K562 (cell line): Measurements from ENCODE around the gene USP12. TPM values are rescaled to one million over a fixed set of nuclear protein-coding genes. Genes with fewer than 3 reads are reported as not detected.
A peak's percentile ranks its signal among the peaks of the same experiment; 100 is the strongest.

Source experiments
- BDP1 ChIP-seq: IDR thresholded peaks from 3 replicates; pipeline ENCODE4 v1.6.1; 2011; ENCODE audit not compliant: insufficient read length, insufficient read depth
- ESRRA ChIP-seq: fragments of 450-650 bp; IDR thresholded peaks from 2 replicates; pipeline ENCODE4 v1.6.1; 2014; ENCODE audit warnings: low read depth, mild to moderate bottlenecking, moderate library complexity, borderline replicate concordance
- FIP1L1 ChIP-seq: fragments of 200-400 bp; formaldehyde crosslinking; IDR thresholded peaks from 2 replicates; pipeline ENCODE4 v1.6.1; 2018; ENCODE audit warnings: mild to moderate bottlenecking, low read depth, low read length; ENCODE audit not compliant: poor library complexity, severe bottlenecking
- FOXJ3 ChIP-seq: sonication (generic); formaldehyde crosslinking; IDR thresholded peaks from 2 replicates; pipeline ENCODE4 v1.4.0; 2020; ENCODE audit warnings: mild to moderate bottlenecking, missing genetic modification reagents
- FOXO4 ChIP-seq: fragments of 450-650 bp; formaldehyde crosslinking; IDR thresholded peaks from 2 replicates; pipeline ENCODE4 v1.4.0; 2020; ENCODE audit warnings: mild to moderate bottlenecking, moderate library complexity
- GATAD2B ChIP-seq: fragments of 450-650 bp; IDR thresholded peaks from 2 replicates; pipeline ENCODE4 v1.6.1; 2017; ENCODE audit warnings: mild to moderate bottlenecking, borderline replicate concordance
- HNRNPLL ChIP-seq: fragments of 200-400 bp; formaldehyde crosslinking; IDR thresholded peaks from 2 replicates; pipeline ENCODE4 v1.6.1; 2017; ENCODE audit warnings: low read length, low read depth, mild to moderate bottlenecking; ENCODE audit not compliant: poor library complexity, severe bottlenecking
- IRF9 ChIP-seq: fragments of 450-650 bp; IDR thresholded peaks from 2 replicates; pipeline ENCODE4 v1.6.1; 2016; ENCODE audit warnings: missing biosample characterization, missing genetic modification characterization
- MNT ChIP-seq, 2 experiments: fragments of 450-650 bp; conservative IDR thresholded peaks; 2 replicates each; pipeline ENCODE4 v1.6.1; 2017; ENCODE audit warnings: mild to moderate bottlenecking in 2 of 2, moderate library complexity in 2 of 2
- MXI1 ChIP-seq: IDR thresholded peaks from 2 replicates; pipeline ENCODE4 v1.6.1; 2011; ENCODE audit warnings: low read depth, mild to moderate bottlenecking, improper control_type of control experiment, low read length
- MYNN ChIP-seq, 2 experiments: sonication (generic); formaldehyde crosslinking in 1 of 2; IDR thresholded peaks; 2 replicates each; pipeline versions ENCODE4 v1.5.0 to v1.6.1; 2016 to 2020; ENCODE audit warnings: antibody characterized with exemption in 1 of 2, missing genetic modification reagents in 1 of 2
- PRDM10 ChIP-seq: fragments of 450-650 bp; IDR thresholded peaks from 2 replicates; pipeline ENCODE4 v1.6.1; 2018; ENCODE audit not compliant: partially characterized antibody
- RAD21 ChIP-seq, 2 experiments: fragments of 250-450 bp in 1 of 2; fragments of 450-650 bp in 1 of 2; sonication (Bioruptor Pico) in 1 of 2; formaldehyde crosslinking in 1 of 2; IDR thresholded peaks in 1 of 2; conservative IDR thresholded peaks in 1 of 2; 2 replicates each; pipeline versions ENCODE4 v1.4.0 to v1.8.0; 2020 to 2022; ENCODE audit warnings: mild to moderate bottlenecking in 2 of 2, moderate library complexity in 1 of 2
- RBM15 ChIP-seq: fragments of 200-400 bp; formaldehyde crosslinking; IDR thresholded peaks from 2 replicates; pipeline ENCODE4 v1.6.1; 2018; ENCODE audit warnings: mild to moderate bottlenecking, low read length, moderate library complexity; ENCODE audit not compliant: insufficient read depth
- TAF1 ChIP-seq: IDR thresholded peaks from 2 replicates; pipeline ENCODE4 v1.6.1; 2011; ENCODE audit warnings: mild to moderate bottlenecking, low read length, moderate library complexity; ENCODE audit not compliant: insufficient read depth, control insufficient read depth, severe bottlenecking; ENCODE audit errors: extremely low read depth
- ZBTB5 ChIP-seq: fragments of 450-650 bp; IDR thresholded peaks from 2 replicates; pipeline ENCODE4 v1.6.1; 2017; ENCODE audit warnings: antibody characterized with exemption
- polyA plus RNA-seq, 8 experiments: library from polyadenylated mRNA; depleted of rRNA in 4 of 8; stranded (reverse) in 5 of 8; unstranded in 3 of 8; fragments of >200 nt; fragmentation: Nextera tagmentation in 2 of 8; fragmentation: Illumina TruSeq in 1 of 8; extraction: Ambion mirVana in 2 of 8; extraction: Trizol in 1 of 8; gene quantifications; 2 replicates each; pipeline versions ENCODE4 v1.2.1 to v1.2.3, GENCODE V29; 2011 to 2014; ENCODE audit warnings: inconsistent platforms in 1 of 8, missing spikeins in 1 of 8
- total RNA-seq, 7 experiments: library from RNA; depleted of rRNA in 6 of 7; stranded (reverse); fragments of >200 nt in 6 of 7; fragmentation: Illumina TruSeq in 2 of 7; extraction: Trizol in 2 of 7; gene quantifications; 2 replicates each; pipeline versions ENCODE4 v1.2.1 to v1.2.3, GENCODE V29; 2011 to 2021; ENCODE audit warnings: low replicate concordance in 1 of 7

The USP12 gene
- total and polyA plus RNA-seq, 9 of the 15 experiments (the other 6 are each of a cell fraction or from before 2014, with no cell fraction given), result 1.8 to 20.5 (median 13.3) TPM

GRCh38 chr13:27171827-27172494 lies 350 bp upstream of the USP12 start (continued):
- TF ChIP-seq FOXO4 (no peak), FIP1L1 (no peak), ESRRA (no peak), BDP1 (no peak), TAF1 (peak; percentile 53), RBM15 (no peak), FOXJ3 (CRISPR knock-in tag) (no peak), MNT (conservative IDR thresholded peaks at IDR 0.05) (peak; percentile 31 to 34; a peak in 1 of 4 replicates), MYNN (IDR thresholded peaks at IDR 0.05) (no peak), MYNN (CRISPR knock-in tag; IDR thresholded peaks at IDR 0.05) (no peak), HNRNPLL (peak; percentile 58), ZBTB5 (no peak), RAD21 (CRISPR knock-in tag; conservative IDR thresholded peaks at IDR 0.05 in 1 of 2, IDR thresholded peaks at IDR 0.05 in 1 of 2) (0 out of 4 replicates have a peak, but pooled peaks of 1 of the 2 experiments have one; percentile 6), GATAD2B (0 out of 2 replicates have a peak, but pooled peaks have one; percentile 46), PRDM10 (peak; percentile 42), IRF9 (no peak), MXI1 (no peak)
